Tibial artery (tissue), 4 donors: Measurements from ENCODE around the gene CLPX.

Source experiments
- DNase-seq, 2 donors: peaks; one replicate each; pipeline ENCODE4 v3.0.0-alpha.2; 2019
- H3K27ac ChIP-seq, 2 donors: fragments of 200-600 bp; sonication (generic) in 1 of 2; 1 replicate in 1 of 2; 2 replicates in 1 of 2; pipeline ENCODE4 v1.5.1; 2018 to 2019; ENCODE audit warnings: mild to moderate bottlenecking in 1 of 2
- H3K27me3 ChIP-seq, 2 donors: fragments of 200-600 bp; sonication (generic) in 1 of 2; one replicate each; pipeline versions ENCODE4 v1.5.1 to v1.6.0; 2016 to 2019
- H3K36me3 ChIP-seq, 3 donors: fragments of 200-600 bp; sonication (generic) in 2 of 3; one replicate each; pipeline ENCODE4 v1.5.1; 2016 to 2019; ENCODE audit warnings: mild to moderate bottlenecking in 2 of 3
- H3K4me1 ChIP-seq, 4 donors: fragments of 200-600 bp; sonication (generic) in 2 of 4; 1 replicate in 3 of 4; 2 replicates in 1 of 4; pipeline ENCODE4 v1.5.1; 2016 to 2019
- H3K4me3 ChIP-seq, 2 donors: fragments of 200-600 bp; sonication (generic) in 1 of 2; 1 replicate in 1 of 2; 2 replicates in 1 of 2; pipeline ENCODE4 v1.5.1; 2018 to 2019; ENCODE audit warnings: mild to moderate bottlenecking in 2 of 2
- H3K9me3 ChIP-seq, 3 donors: fragments of 200-600 bp; sonication (generic) in 1 of 3; one replicate each; pipeline ENCODE4 v1.5.1; 2016 to 2019
- intact Hi-C: fragments of 100-400 bp; cut with DNase I; formaldehyde crosslinking; loops from one replicate; pipeline ENCODE4 v1.15.0; 2023; ENCODE audit warnings: low total_unique reads
- TF ChIP-seq, protein P1 (sequence below), 2 experiments: fragments of 200-600 bp in 1 of 2; fragments of 450-650 bp in 1 of 2; IDR thresholded peaks; one replicate each; pipeline ENCODE4 v1.5.1; 2017 to 2019; ENCODE audit warnings: antibody characterized with exemption in 2 of 2, mild to moderate bottlenecking in 1 of 2, moderate library complexity in 1 of 2

CLPX gene

DNA sequence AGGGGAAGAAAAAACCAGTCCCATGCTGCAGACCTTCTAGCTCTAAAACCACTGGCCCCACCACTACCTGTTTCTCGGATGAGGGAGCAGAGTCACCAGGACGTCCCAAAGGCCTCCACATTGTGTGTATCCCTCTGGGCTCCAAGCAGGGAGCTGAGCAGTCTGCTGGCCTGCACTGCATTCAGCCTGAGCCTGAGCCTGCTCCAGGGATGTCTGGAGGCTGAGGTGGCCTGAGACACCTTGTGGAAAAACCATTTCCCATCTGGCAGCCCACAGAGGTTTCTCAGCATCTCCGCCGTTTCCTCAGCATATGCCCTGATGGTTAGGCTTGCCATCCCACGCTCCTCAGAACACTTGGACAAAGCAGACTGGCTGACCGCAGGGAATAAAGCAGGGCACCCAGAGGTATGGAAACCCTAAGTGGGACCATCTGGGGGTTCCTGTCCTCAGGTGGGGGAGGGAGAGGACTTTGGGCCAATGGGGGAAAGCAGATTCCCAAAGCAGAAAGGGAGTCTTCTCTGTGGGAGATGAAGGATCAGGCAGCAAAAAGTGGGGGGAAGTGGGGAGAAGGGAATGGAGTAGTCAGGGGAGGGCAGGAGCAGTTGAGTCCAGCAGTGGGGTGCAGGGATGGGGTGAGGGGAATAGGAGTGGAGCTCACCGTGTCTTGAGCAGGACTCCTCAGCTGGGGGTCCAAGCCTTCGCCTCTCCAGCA lies 25.8 kb upstream of the CLPX start, which contains the start of gene CILP:
CILP (minus strand) TSS at position 704 of the 712 bp plus-strand sequence. CDS start 1,718 bp downstream, outside the sequence.
- H3K9me3 ChIP-seq, result no peaks in the 10 kb centered on the region
- no peaks in the 10 kb centered on the region for H3K36me3 ChIP-seq
- no peak within 1 kb of the TSS for H3K27ac ChIP-seq
- intact Hi-C loops, result loop anchor here (5.0 kb wide), 1 partner anchor 41 kb away; no protein-coding TSS in a partner anchor
- H3K27me3 ChIP-seq, result peaks cover 0 to 3% of the 10 kb centered on the region in 2 donors
- H3K4me1 ChIP-seq, result peaks cover 0 to 6% (median 0%) of the 10 kb centered on the region in 4 donors
- DNase-seq, result no peak
- TF ChIP-seq, protein P1, sequence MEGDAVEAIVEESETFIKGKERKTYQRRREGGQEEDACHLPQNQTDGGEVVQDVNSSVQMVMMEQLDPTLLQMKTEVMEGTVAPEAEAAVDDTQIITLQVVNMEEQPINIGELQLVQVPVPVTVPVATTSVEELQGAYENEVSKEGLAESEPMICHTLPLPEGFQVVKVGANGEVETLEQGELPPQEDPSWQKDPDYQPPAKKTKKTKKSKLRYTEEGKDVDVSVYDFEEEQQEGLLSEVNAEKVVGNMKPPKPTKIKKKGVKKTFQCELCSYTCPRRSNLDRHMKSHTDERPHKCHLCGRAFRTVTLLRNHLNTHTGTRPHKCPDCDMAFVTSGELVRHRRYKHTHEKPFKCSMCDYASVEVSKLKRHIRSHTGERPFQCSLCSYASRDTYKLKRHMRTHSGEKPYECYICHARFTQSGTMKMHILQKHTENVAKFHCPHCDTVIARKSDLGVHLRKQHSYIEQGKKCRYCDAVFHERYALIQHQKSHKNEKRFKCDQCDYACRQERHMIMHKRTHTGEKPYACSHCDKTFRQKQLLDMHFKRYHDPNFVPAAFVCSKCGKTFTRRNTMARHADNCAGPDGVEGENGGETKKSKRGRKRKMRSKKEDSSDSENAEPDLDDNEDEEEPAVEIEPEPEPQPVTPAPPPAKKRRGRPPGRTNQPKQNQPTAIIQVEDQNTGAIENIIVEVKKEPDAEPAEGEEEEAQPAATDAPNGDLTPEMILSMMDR (IDR thresholded peaks at IDR 0.05), result no peak
- no peak within 1 kb of the TSS for H3K4me3 ChIP-seq

DNA sequence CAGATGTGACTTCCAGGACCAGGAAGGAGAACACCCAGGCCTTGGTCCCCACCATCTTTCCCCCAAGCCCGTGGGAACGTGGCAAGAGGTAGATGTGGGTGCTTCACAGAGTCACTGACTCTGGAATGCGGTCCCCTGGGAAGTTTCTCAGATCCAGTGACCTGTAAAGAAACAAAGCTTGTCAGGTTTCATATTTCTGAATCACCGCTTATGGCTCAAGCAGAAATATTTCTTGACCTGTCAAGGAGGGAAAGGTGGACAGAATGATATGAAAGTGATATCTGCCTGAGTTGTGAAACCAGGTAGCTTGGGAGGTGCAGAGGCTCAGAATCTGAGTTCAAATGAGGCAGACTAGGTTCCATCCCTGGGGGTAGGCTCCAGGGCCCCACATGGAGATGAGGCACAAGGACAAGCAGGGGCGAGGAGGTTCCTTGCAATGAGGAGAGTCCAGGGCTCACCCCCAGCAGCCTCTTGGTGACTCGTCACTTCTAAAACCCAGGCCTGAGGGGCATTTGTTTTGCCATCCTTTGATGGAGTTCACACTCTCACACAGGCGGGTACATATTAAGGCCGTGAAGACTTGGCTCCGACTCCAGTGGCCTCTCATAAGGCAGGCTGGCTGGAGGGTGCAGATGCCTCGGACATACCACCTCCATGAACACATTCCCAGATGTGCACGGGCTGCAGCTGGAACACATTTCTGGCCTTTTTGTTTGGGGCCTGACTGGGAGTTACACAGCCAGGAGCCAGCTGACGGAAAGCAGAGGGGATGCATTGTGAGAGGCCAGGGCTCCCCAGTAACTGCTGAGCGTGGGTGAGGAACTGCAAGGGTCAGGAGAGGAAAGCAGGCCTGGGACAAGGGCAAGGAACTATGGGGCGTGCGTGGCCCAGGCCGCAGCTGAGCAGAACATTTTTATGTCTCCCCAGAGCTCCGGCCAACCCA lies 24.8 kb upstream of the CLPX start:
- H3K27me3 ChIP-seq, result peaks cover 0 to 3% of the 10 kb centered on the region in 2 donors
- no peaks in the 10 kb centered on the region for H3K9me3 ChIP-seq
- TF ChIP-seq, protein P1 (IDR thresholded peaks at IDR 0.05), result no peak
- H3K4me3 ChIP-seq, result no peak overlapping the region
- intact Hi-C loops, result loop anchor here (5.0 kb wide), 1 partner anchor 42 kb away; no protein-coding TSS in a partner anchor
- no peak for DNase-seq
- H3K27ac ChIP-seq, result no peak overlapping the region
- H3K36me3 ChIP-seq, result no peaks in the 10 kb centered on the region
- peaks cover 0 to 6% (median 0%) of the 10 kb centered on the region in 4 donors for H3K4me1 ChIP-seq

DNA sequence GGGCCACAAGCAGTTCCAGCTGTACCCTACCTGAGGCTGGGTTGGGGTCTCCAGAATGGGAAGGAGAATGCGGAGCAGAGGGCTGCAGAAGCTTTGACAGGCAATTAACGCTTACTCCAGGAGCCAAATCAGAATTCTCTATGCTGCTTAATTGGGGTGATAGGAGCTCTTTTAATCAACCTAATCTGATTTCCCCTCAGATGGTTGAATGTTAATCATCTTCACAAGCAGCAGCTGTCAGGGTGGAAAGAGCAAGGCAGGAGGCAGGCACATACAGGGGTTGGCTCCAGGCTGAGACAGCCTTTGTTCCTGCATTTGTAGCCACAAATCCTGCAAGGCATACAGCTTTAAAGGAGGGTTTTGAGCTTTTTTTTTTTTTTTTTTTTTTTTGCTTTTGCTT lies 23.5 kb upstream of the CLPX start:
- H3K4me3 ChIP-seq, result no peak overlapping the region
- intact Hi-C loops, result no loop called here
- no peak overlapping the region for H3K27ac ChIP-seq
- peaks cover 0 to 6% (median 0%) of the 10 kb centered on the region in 4 donors for H3K4me1 ChIP-seq
- TF ChIP-seq, protein P1 (IDR thresholded peaks at IDR 0.05), result no peak
- no peak for DNase-seq
- no peaks in the 10 kb centered on the region for H3K36me3 ChIP-seq
- no peaks in the 10 kb centered on the region for H3K9me3 ChIP-seq
- H3K27me3 ChIP-seq, result peaks cover 0 to 3% of the 10 kb centered on the region in 2 donors

DNA sequence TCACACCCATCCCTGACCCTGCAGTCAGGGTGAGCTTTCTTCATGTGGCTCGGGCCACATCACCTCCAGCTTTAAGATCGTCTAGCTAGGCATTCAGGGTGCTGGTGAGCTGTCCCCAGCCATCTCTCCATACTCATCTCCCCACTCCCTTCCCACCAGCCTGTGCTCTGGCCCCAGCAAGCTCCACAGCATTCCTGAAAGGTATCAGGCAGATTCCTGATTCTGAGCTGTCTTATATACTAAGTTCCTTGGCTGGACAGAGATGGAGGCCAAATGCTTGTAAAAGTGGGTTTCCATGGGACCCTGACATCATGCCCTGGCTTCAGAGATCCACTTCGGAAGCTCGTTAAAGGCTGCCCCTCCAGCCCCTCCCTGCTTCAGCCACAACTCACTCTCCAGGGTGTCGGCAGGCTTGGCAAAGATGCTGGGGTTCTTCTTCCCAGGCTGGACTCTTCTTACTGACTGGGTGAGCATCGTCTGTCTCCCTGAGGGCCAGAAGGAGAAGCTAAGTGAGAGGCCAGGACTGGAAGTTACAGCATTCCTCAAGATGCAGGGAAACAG lies 22.2 kb upstream of the CLPX start:
- no peaks in the 10 kb centered on the region for H3K36me3 ChIP-seq
- no peak overlapping the region for H3K27ac ChIP-seq
- intact Hi-C loops, result no loop called here
- peaks cover 0 to 3% of the 10 kb centered on the region in 2 donors for H3K27me3 ChIP-seq
- no peak for DNase-seq
- TF ChIP-seq, protein P1 (IDR thresholded peaks at IDR 0.05), result no peak
- H3K4me1 ChIP-seq, result peaks cover 0 to 6% (median 0%) of the 10 kb centered on the region in 4 donors
- H3K9me3 ChIP-seq, result no peaks in the 10 kb centered on the region
- H3K4me3 ChIP-seq, result no peak overlapping the region

DNA sequence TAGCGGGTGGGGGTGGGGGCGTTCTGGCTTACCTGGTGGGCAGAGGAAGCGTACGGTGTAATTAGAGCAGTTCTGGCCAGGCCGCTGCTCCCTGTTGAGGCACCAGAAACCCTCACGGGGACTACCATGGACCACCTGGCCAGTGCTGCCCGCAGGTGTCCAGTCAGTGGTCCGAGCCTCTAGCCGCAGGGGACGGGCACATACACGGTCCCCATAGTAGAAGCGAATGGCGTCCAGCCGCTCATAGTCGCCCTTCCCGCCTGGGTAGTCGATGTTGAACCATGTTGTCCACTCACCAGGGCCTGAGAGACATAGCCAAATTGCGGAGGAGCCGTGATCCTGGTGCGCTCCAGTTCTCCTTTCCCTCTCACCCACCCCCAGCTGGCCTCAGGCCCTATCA lies 21.6 kb upstream of the CLPX start:
- H3K4me3 ChIP-seq, result no peak overlapping the region
- no peaks in the 10 kb centered on the region for H3K36me3 ChIP-seq
- no peaks in the 10 kb centered on the region for H3K9me3 ChIP-seq
- TF ChIP-seq, protein P1 (IDR thresholded peaks at IDR 0.05), result no peak
- DNase-seq, result no peak
- peaks cover 0 to 3% of the 10 kb centered on the region in 2 donors for H3K27me3 ChIP-seq
- peaks cover 0 to under 1% (median 0%) of the 10 kb centered on the region in 4 donors for H3K4me1 ChIP-seq
- no peak overlapping the region for H3K27ac ChIP-seq
- intact Hi-C loops, result no loop called here
